ENCODE results near the gene RCVRN.
A peak's percentile ranks its signal among the peaks of the same experiment; 100 is the strongest.

RCVRN gene

DNA sequence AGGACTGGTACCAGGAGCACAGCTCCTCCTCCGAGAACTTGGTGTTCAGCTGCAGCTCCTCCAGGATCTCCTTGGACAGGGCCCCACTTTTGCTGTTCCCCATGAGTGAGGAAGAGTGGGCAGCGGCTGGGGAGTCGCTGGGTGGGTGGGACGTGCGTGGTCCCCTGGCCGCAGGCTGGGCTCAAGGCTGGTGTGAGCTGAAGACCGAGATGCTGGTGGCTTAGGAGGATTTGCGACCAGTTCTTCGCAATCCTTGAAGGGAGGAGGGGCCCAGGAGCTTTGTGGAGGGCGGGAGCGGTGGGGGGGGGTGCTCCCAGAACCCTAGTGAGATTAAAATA, at the start of gene RCVRN:
RCVRN (minus strand) TSS at position 194 of the 338 bp plus-strand sequence; CDS start at position 103, 91 bp downstream.
- DNase-seq: no peak

DNA sequence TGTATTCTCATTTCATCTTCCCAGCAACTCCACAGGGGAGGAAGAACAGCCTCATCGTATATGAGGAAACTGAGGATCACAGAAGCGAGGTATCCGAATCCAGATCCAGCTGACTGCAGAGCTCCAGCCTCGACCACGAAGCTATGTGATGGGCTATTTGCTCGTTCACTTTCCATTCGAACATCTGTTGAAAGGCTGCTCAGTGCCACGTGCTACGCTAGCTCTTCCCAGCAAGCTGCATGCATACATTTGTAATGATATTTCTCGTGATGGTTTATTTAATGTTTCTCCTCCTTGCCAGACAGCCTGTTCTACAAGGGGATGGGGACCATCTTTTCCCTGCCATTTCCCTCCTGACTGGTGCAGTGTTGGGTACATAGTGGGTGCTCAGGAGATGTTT, 48.4 kb upstream of the RCVRN start:
- DNase-seq: no peak

DNA sequence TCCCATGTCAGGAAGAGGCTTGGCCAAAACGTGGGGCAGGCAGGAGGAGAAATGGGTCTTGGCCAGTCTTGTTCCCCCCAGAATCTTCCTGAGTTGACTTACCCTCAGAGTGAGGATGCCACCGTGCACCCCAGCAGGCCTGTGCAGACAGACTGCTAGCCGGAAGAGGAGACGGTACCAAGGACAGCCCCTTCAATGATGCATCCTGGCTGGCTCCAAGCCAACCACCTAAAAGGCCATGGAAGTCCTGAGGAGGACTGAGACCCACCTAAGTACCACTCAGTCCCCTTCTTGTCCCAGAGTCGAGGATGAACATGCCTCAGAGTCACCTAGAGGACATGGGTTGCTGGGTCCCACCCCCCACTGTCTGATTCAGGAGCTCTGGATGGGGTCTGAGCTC, 46.7 kb upstream of the RCVRN start:
- DNase-seq: no peak

DNA sequence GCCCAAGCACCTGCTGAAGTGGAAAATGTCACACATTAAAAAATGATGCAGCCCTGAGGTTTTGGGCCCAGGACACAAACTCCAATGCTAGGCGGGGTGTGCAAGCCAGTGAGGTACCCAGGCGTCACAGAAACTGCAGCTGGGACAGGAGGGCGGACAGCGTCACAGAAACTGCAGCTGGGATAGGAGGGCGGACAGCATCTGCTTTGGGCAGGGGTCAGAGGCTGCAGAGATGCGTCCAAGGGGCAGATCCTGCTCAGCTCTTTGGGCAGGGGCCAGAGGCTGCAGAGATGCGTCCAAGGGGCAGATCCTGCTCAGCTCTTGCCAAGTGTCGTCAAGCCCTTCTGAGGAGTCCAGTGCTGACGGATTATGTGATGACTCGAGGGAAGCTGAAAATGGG, 43.9 kb upstream of the RCVRN start:
- no peak for DNase-seq

DNA sequence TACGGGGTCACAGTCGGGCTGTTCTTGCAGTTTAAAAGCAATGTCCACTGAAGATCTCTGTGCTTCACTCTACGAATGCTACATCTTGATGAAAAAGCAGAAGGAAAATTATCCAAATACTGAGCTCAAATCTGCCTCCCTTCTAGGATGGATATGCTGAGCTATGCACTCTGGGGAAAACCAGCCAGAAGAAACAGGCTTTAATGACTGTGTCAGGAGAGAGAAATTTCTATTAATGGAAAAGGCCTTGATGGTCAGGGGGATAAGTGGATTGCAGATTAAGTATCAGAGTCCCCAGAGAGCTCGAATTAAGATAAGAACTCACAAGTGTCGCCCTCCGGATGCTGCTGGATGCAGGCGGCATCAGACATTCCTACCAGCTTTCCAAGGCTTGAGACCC, 39.6 kb upstream of the RCVRN start:
- DNase-seq: no peak

- DNase-seq: no peak
Observed at GRCh38 chr17:9943343-9943742, 38.3 kb upstream of the RCVRN start.

DNA sequence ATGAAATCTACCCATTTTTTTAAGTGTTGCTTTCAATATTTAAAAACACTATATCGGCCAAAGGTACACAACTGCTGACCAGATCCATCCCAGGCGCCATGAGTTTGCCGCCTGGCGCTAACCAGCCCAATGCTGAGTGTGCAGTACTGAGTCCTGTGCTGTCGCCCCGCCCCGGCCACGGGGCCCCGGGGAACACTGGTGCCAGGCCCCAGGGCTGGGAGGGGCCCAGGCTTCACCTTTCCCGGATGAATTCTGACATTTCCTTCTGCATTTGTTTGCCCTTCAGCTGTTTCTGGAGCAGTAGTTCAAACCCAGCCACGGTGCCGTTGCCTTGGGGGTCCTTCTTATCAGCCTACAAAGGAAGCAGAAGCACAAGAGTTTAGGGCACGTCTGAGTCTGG, 37.8 kb upstream of the RCVRN start:
- no peak for DNase-seq

DNA sequence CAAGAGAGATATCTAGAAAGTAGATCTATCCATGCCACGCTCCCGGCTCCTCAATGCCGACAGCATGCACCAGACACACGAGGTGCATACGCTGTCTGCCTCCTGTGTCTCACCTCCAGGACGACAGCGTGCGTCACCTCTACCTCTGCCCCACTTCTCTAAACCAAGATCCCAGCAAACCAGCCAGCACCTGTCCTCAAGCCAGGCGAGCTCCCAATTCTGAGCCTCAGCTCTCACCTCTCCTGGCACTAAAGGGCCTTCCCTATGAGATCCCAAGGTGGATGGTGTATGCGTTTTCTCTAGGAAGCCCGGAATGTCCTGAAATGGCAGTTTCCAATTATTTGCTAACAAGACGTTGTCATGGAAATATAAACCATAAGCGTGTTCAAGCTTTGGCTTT, 36.2 kb upstream of the RCVRN start:
- no peak for DNase-seq

GRCh38 chr17:9940841-9941240, 35.8 kb upstream of the RCVRN start:
- DNase-seq: no peak

GRCh38 chr17:9938764-9939163, 33.7 kb upstream of the RCVRN start:
- no peak for DNase-seq

GRCh38 chr17:9937901-9938300, 32.8 kb upstream of the RCVRN start:
- DNase-seq: no peak

- no peak for DNase-seq
Observed at GRCh38 chr17:9937241-9937761, 32.2 kb upstream of the RCVRN start.

- DNase-seq: no peak
Observed at GRCh38 chr17:9936095-9936494, 31.0 kb upstream of the RCVRN start.

- DNase-seq: no peak
Observed at GRCh38 chr17:9935408-9935807, 30.3 kb upstream of the RCVRN start.

GRCh38 chr17:9934331-9934730, 29.3 kb upstream of the RCVRN start:
- DNase-seq: no peak

DNA sequence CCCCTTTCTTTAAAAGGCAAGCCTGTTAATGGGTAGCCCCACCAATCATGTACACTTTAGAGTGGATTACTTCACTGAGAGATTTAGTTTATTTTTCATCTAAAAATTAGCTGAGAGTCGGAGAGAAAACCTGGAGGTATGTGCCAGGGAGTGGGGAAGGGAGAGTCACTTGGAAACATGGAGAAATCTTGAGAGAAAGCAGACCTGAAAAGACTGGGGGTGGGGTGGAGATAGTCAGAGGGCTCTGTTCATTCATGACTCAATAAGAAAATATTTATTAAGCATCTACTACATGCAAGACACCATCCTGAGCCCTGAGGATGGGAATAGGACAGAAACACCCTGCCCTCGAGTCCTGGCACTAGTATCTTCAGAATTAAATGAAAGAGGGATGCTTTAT, 27.4 kb upstream of the RCVRN start:
- no peak for DNase-seq

GRCh38 chr17:9931144-9931741, 26.2 kb upstream of the RCVRN start:
- DNase-seq: no peak

DNA sequence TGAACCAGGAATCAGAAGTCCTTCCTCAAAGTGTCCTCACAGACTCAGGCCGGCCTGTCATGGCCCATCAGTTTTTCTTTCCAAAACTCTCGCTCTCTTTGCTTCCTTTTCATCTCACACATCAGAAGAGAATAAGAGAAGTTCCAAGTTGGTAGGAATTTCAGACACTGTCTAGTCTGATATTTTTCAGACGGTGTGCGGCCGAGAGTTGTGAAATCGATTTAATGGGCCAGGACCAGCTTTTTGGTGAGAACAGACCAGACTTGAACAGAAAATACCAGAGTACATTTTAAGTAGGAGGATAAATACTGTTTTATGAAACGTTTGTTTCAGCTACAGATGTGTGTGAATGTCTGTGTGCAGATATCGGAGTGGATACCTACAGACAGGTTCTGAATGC, 24.8 kb upstream of the RCVRN start:
- no peak for DNase-seq

- no peak for DNase-seq
Observed at GRCh38 chr17:9928601-9929333, 23.7 kb upstream of the RCVRN start.

DNA sequence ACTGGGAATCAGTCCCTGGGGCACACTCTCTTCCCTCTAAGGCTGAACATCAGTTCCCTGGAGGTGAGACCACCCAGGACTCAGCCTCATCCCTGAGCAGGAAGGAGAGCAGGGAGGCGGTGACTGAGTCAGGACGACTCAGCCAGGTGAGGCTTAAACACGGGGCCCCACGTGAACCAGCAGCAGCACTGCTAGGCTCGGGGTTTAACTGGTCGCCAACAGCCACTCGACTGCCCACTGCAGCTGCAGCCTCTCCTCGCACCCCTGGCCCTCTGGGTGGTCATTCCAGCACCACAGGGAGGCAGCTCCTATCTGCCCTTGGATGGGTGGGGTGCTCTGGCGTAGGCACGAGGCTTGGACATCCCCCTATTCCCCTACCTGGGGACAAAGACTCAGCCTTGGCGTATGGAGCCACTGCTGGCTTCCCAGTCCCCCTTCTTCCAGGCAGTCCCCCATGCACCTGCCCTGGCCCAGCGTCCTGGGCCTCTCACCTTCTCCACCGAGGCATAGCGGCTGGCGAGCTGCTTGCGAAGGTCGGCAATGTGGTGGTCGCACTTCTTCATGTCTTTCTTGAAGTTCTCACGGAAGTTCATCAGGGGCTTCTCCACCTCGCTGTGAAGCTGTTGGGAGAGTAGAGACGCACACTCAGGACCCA, 21.2 kb upstream of the RCVRN start:
- no peak for DNase-seq

DNA sequence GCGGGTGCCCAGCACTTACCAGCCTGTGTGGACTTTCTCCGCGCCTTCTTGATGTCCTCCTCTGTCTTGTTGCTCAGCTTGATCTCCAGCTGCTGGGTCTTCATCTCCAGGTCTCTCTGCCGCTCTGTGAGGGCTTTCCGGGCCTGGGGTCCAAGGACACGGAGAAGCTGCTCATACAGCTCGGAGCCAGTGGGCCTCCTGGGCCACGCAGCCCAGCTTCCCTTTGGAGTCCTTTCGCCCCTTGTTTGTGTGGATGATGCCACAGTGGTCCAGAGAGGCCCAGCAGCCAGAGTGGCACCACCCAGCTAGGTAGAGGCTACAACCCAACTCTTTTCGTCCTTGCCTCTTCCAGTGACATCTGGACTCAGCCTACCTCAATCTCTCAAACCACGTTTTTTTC, 20.4 kb upstream of the RCVRN start:
- no peak for DNase-seq

DNA sequence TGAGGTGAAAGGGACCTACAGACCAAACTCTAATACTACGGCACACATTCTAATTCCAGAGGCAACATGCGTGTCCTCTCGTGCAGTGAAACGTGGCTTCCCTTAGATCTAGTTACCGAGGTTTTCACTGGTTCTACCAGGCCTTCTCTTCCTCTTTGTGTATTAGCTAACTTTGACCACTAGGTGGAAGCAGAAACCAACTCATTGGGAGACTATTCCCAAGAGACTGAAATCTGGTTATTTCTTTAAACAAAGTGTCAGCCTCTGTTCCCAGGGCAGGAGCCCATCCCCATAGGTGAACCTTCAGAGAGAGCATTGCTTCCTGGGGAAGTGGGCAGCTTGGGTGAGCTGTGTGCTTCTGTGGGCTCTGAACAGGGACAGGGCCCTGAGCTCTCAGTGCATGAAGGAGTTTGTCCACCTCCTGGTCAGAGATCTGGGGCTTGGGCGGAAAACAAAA, 19.7 kb upstream of the RCVRN start:
- DNase-seq: peak; percentile 49

DNA sequence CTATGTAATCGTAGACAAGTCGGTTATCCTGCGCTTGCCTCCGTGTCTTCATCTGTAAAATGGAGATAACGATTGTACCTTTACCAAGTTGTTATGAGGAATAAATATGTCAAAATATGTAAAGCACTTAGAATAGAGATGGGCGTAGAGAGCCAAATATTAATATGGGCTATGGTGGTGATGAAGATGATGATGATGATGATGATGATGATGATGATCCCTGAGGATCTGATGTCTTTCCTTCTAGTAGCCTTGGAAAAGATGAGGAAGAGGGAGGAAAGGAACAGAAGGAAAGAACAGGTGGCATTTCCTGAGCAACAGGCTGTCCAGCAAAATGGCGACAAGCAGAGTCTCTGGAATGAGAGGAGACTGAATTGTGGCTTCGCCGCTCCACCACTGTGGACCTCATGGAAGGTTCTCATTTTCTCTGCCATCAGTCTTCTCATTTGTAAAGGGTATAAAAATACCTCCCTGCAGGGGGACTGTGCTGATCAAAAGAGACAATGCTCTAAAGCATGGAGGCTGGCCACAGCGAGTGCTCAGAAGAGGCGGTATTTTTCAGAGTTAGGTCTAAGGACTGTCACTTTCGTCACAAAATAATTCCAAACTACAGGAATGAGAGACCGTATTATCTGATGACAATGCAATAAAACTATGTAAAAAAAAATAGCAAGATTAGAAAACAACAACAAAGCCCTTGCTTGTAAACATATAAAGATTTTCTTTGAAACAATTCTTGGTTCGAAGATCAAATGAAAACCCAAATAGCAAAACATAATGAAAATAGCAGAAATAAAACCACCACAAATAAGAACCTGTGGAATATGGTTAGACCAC, 17.2 kb upstream of the RCVRN start:
- DNase-seq: no peak
